ENCODE measurements around the gene GAREM2.

Gene GAREM2

GRCh38 chr2:26175466-26176278 lies 2.8 kb downstream of the GAREM2 start:
- no peak for DNase-seq
- TF ChIP-seq GATA1 (IDR thresholded peaks at IDR 0.05; ENCODE audit: low read depth, low read length) (no peak), POLR2A (IDR thresholded peaks at IDR 0.05; ENCODE audit: low read length) (no peak)

- DNase-seq, result no peak
- TF ChIP-seq POLR2A (IDR thresholded peaks at IDR 0.05; ENCODE audit: low read length) (no peak), GATA1 (IDR thresholded peaks at IDR 0.05; ENCODE audit: low read depth, low read length) (no peak)
These were observed 3.4 kb downstream of the GAREM2 start for GRCh38 chr2:26176279-26176615.

- no peak for DNase-seq
- TF ChIP-seq GATA1 (IDR thresholded peaks at IDR 0.05; ENCODE audit: low read depth, low read length) (no peak), POLR2A (IDR thresholded peaks at IDR 0.05; ENCODE audit: low read length) (no peak)
These were observed 4.2 kb downstream of the GAREM2 start for GRCh38 chr2:26177122-26177521.

- DNase-seq, result no peak
- no peak for TF ChIP-seq POLR2A (IDR thresholded peaks at IDR 0.05; ENCODE audit: low read length)
- no peak for TF ChIP-seq GATA1 (IDR thresholded peaks at IDR 0.05; ENCODE audit: low read depth, low read length)
These were observed 5.4 kb downstream of the GAREM2 start for GRCh38 chr2:26178246-26178645.

GRCh38 chr2:26178746-26179436 lies 6.0 kb downstream of the GAREM2 start:
- TF ChIP-seq POLR2A (IDR thresholded peaks at IDR 0.05; ENCODE audit: low read length) (no peak), GATA1 (IDR thresholded peaks at IDR 0.05; ENCODE audit: low read depth, low read length) (no peak)
- DNase-seq, result peak; percentile 48 to 57

- no peak for TF ChIP-seq POLR2A (IDR thresholded peaks at IDR 0.05; ENCODE audit: low read length)
- no peak for TF ChIP-seq GATA1 (IDR thresholded peaks at IDR 0.05; ENCODE audit: low read depth, low read length)
- DNase-seq, result no peak
These were observed 6.6 kb downstream of the GAREM2 start for GRCh38 chr2:26179446-26179913.

- TF ChIP-seq POLR2A (IDR thresholded peaks at IDR 0.05; ENCODE audit: low read length), result no peak
- no peak for TF ChIP-seq GATA1 (IDR thresholded peaks at IDR 0.05; ENCODE audit: low read depth, low read length)
- DNase-seq, result no peak
These were observed 9.6 kb downstream of the GAREM2 start for GRCh38 chr2:26182441-26182840.

- no peak for DNase-seq
- TF ChIP-seq GATA1 (IDR thresholded peaks at IDR 0.05; ENCODE audit: low read depth, low read length) (no peak), POLR2A (IDR thresholded peaks at IDR 0.05; ENCODE audit: low read length) (no peak)
These were observed 10.2 kb downstream of the GAREM2 start for GRCh38 chr2:26182887-26183630.

GRCh38 chr2:26184121-26184520 lies 11.2 kb downstream of the GAREM2 start:
- DNase-seq, result no peak
- TF ChIP-seq POLR2A (IDR thresholded peaks at IDR 0.05; ENCODE audit: low read length), result no peak
- no peak for TF ChIP-seq GATA1 (IDR thresholded peaks at IDR 0.05; ENCODE audit: low read depth, low read length)

- peak; percentile 91 to 94 for DNase-seq
- TF ChIP-seq POLR2A (IDR thresholded peaks at IDR 0.05; ENCODE audit: low read length) (no peak), GATA1 (IDR thresholded peaks at IDR 0.05; ENCODE audit: low read depth, low read length) (no peak)
These were observed 11.8 kb downstream of the GAREM2 start for GRCh38 chr2:26184555-26185303.

- peak in 1 of 2 experiments; percentile 53 for DNase-seq
- no peak for TF ChIP-seq POLR2A (IDR thresholded peaks at IDR 0.05; ENCODE audit: low read length)
- no peak for TF ChIP-seq GATA1 (IDR thresholded peaks at IDR 0.05; ENCODE audit: low read depth, low read length)
These were observed 12.5 kb downstream of the GAREM2 start for GRCh38 chr2:26185304-26185928.

GRCh38 chr2:26185954-26186770 lies 13.3 kb downstream of the GAREM2 start:
- TF ChIP-seq POLR2A (IDR thresholded peaks at IDR 0.05; ENCODE audit: low read length) (no peak), GATA1 (IDR thresholded peaks at IDR 0.05; ENCODE audit: low read depth, low read length) (no peak)
- DNase-seq, result peak; percentile 36 to 52
